Astrocyte (in vitro differentiated cells and primary cell): Measurements from ENCODE around the gene TLE2. TPM values are rescaled to one million over a fixed set of nuclear protein-coding genes. Genes with fewer than 3 reads are reported as not detected.

Experiments used
- DNase-seq: peaks from one replicate; pipeline ENCODE4 v3.0.0-alpha.2; 2010; ENCODE audit warnings: low read depth
- FAIRE-seq: peaks from 2 replicates; lab custom pipeline; 2011; peaks lifted over from hg19 to GRCh38; lab: Jason Lieb, UNC
- H2AFZ ChIP-seq: 2 replicates; pipeline ENCODE4 v1.6.0; 2012; ENCODE audit warnings: low read depth, low read length, inconsistent platforms
- H3K27ac ChIP-seq: 2 replicates; pipeline ENCODE4 v1.5.1; 2011; ENCODE audit warnings: low read depth, low read length, inconsistent platforms
- H3K27me3 ChIP-seq: 2 replicates; pipeline ENCODE4 v1.6.0; 2011; ENCODE audit warnings: low read length, inconsistent platforms; ENCODE audit not compliant: insufficient read depth
- H3K36me3 ChIP-seq: 2 replicates; pipeline ENCODE4 v1.5.1; 2011; ENCODE audit warnings: low read length, inconsistent platforms; ENCODE audit not compliant: insufficient read depth
- H3K4me1 ChIP-seq: 2 replicates; pipeline ENCODE4 v1.5.1; 2011; ENCODE audit warnings: low read length, inconsistent platforms; ENCODE audit not compliant: insufficient read depth
- H3K4me2 ChIP-seq: 2 replicates; pipeline ENCODE4 v1.6.0; 2012; ENCODE audit warnings: low read length, inconsistent platforms
- H3K4me3 ChIP-seq: 2 replicates; pipeline ENCODE4 v1.5.1; 2011; ENCODE audit warnings: low read depth, mild to moderate bottlenecking, low read length, inconsistent platforms; ENCODE audit not compliant: insufficient read depth
- H3K79me2 ChIP-seq: 2 replicates; pipeline ENCODE4 v1.6.0; 2012; ENCODE audit warnings: mild to moderate bottlenecking, low read length, inconsistent platforms; ENCODE audit not compliant: insufficient read depth
- H3K9ac ChIP-seq: 2 replicates; pipeline ENCODE4 v1.6.0; 2012; ENCODE audit warnings: mild to moderate bottlenecking, low read length, inconsistent platforms
- H3K9me3 ChIP-seq: 2 replicates; pipeline ENCODE4 v1.5.1; 2012; ENCODE audit warnings: low read depth, mild to moderate bottlenecking, low read length, inconsistent platforms; ENCODE audit not compliant: insufficient read depth
- H4K20me1 ChIP-seq: 2 replicates; pipeline ENCODE4 v1.6.0; 2012; ENCODE audit warnings: low read length, inconsistent platforms; ENCODE audit not compliant: insufficient read depth
- H3K27ac Mint-ChIP-seq: one replicate; pipeline ENCODE4 v1.8.0; 2021; ENCODE audit warnings: mild to moderate bottlenecking, mixed read lengths; ENCODE audit not compliant: unreplicated experiment
- H3K27me3 Mint-ChIP-seq: one replicate; pipeline ENCODE4 v1.8.0; 2021; ENCODE audit warnings: low read depth, mixed read lengths; ENCODE audit not compliant: unreplicated experiment
- H3K36me3 Mint-ChIP-seq: one replicate; pipeline ENCODE4 v1.8.0; 2021; ENCODE audit warnings: low read depth, mixed read lengths; ENCODE audit not compliant: unreplicated experiment
- H3K4me1 Mint-ChIP-seq: one replicate; pipeline ENCODE4 v1.8.0; 2021; ENCODE audit warnings: low read depth, mixed read lengths; ENCODE audit not compliant: unreplicated experiment
- H3K4me3 Mint-ChIP-seq: one replicate; pipeline ENCODE4 v1.8.0; 2021; ENCODE audit warnings: mild to moderate bottlenecking, moderate library complexity, mixed read lengths; ENCODE audit not compliant: unreplicated experiment
- H3K9me3 Mint-ChIP-seq: one replicate; pipeline ENCODE4 v1.8.0; 2021; ENCODE audit warnings: mild to moderate bottlenecking, mixed read lengths; ENCODE audit not compliant: unreplicated experiment
- CTCF ChIP-seq: IDR thresholded peaks from 2 replicates; pipeline ENCODE4 v1.5.1; 2011; ENCODE audit warnings: low read depth, mild to moderate bottlenecking, inconsistent platforms, low read length, moderate library complexity; ENCODE audit not compliant: insufficient read depth
- EZH2 ChIP-seq: IDR thresholded peaks from 2 replicates; pipeline ENCODE4 v1.6.1; 2012; ENCODE audit warnings: mild to moderate bottlenecking, low read length, inconsistent platforms; ENCODE audit not compliant: insufficient read depth
- total RNA-seq: library from RNA; stranded (reverse); gene quantifications from 2 replicates; pipeline ENCODE4 v1.2.1, GENCODE V29; 2021

TLE2 gene
- total RNA-seq, 1 donor from 2014 or later = 0.79 TPM

- Histone ChIP-seq H3K27me3 (no peaks in the 10 kb centered on the region), H3K27ac (peak overlapping the region; percentile 84), H3K4me1 (peaks cover 8% of the 10 kb centered on the region), H3K4me3 (peak overlapping the region; percentile 93), H3K9ac (peak overlapping the region; percentile 96), H3K36me3 (no peaks in the 10 kb centered on the region), H3K4me2 (peak overlapping the region; percentile 93), H3K9me3 (no peaks in the 10 kb centered on the region), H3K79me2 (peaks cover 17% of the 10 kb centered on the region), H2AFZ (peak overlapping the region; percentile 69), H4K20me1 (no peaks in the 10 kb centered on the region)
- TF ChIP-seq EZH2 = no peak
- no peak for TF ChIP-seq CTCF
- Mint-ChIP-seq H3K27me3 (peaks cover 5% of the 10 kb centered on the region), H3K36me3 (no peaks in the 10 kb centered on the region), H3K4me3 (peak overlapping the region; percentile 98), H3K9me3 (no peaks in the 10 kb centered on the region), H3K4me1 (peaks cover 3% of the 10 kb centered on the region), H3K27ac (peak overlapping the region; percentile 91)
- FAIRE-seq (no peak), DNase-seq (peak; percentile 48)
These were observed 79.2 kb downstream of the TLE2 start for GRCh38 chr19:2949939-2950285.

Other genes with a start within 250 kb of the TLE2 start
- gene SGTA, start 246.0 kb downstream of the TLE2 start, total RNA-seq = 69.0 and 76.1 TPM in 2 replicates
- gene THOP1, start 243.8 kb downstream of the TLE2 start, total RNA-seq = 60.3 and 73.4 TPM in 2 replicates
- 3.1 and 3.6 TPM in 2 replicates for gene ZNF554, start 209.4 kb downstream of the TLE2 start, total RNA-seq
- gene ZNF555, start 187.8 kb downstream of the TLE2 start, total RNA-seq = 6.0 and 8.8 TPM in 2 replicates
- gene ZNF556, start 161.9 kb downstream of the TLE2 start, total RNA-seq = not detected in 2 replicates
- not detected in 2 replicates for gene ZNF57, start 128.4 kb downstream of the TLE2 start, total RNA-seq
- 1.4 and 1.5 TPM in 2 replicates for gene ZNF77, start 84.3 kb downstream of the TLE2 start, total RNA-seq
- 0.11 TPM in 1 of 2 replicates, not detected in the other for gene TLE6, start 51.7 kb downstream of the TLE2 start, total RNA-seq
- gene TLE5, start 33.2 kb upstream of the TLE2 start, total RNA-seq = 200 and 210 TPM in 2 replicates
- gene GNA11, start 65.1 kb upstream of the TLE2 start, total RNA-seq = 39.9 and 41.0 TPM in 2 replicates
- not detected in 2 replicates for gene GNA15, start 106.8 kb upstream of the TLE2 start, total RNA-seq
- gene S1PR4, start 149.5 kb upstream of the TLE2 start, total RNA-seq = not detected in 2 replicates
- gene NCLN, start 156.7 kb upstream of the TLE2 start, total RNA-seq = 95.8 and 97.3 TPM in 2 replicates
- gene CELF5, start 195.4 kb upstream of the TLE2 start, total RNA-seq = 1.2 and 1.4 TPM in 2 replicates